ENCODE results near the gene ZBTB8B. TPM values are rescaled to one million over a fixed set of nuclear protein-coding genes. Genes with fewer than 3 reads are reported as not detected.
"Not testable (repeated sequence)": the region's sequence is repeated elsewhere in the genome, so short reads cannot be mapped to it uniquely, and the experiment has no call there.

Gene ZBTB8B
- polyA plus RNA-seq, 1 experiment: not detected

DNA sequence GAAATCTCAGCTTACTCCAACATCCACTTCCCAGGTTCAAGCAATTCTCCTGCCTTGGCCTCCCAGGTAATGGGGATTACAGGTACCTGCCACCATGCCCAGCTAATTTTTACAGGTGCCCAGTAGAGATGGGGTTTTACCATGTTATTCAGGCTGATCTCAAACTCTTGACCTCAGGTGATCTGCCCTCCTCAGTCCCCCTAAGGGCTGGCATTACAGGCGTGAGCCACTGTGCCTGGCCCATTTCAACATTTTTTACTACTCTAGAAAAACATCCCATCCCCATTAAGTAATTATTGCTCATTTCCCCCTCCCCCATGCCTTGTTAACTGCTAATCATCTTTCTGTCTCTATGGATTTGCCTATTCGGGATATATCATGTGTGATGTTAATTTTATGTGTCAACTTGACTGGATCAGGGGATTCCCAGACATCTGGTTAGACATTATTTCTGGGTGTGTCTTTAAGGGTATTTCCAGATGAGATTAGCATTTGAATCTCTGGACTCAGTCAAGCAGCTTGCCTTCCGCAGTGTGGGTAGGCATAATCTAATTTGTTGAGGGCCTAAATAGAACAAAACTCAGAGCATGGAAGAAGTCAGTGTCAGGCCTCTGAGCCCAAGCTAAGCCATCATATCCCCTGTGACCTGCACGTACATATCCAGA lies 33.0 kb upstream of the ZBTB8B start:
- ChIA-PET CTCF (no interaction called here), POLR2A (no interaction called here)
- DNase-seq (ENCODE audit: low read depth, low spot score): no peak

DNA sequence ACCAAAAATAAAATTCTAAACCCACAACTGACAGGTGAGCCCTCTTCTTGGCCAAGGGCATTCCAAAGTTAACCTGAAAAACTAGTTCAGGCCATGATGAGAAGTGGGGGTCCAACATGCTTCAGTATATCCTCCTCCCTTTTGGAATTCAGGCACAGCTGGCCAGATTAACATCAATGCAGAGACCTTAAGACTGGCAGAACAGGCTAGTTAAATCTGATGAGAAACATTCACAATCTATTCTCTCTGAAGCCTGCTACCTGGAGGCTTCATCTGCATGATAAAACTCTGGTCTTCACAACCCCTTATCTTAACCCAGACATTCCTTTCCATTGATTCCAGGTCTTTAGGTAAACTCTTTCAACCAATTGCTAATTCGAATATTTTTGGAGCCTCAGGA lies 26.7 kb upstream of the ZBTB8B start:
- TF ChIP-seq, protein P1, sequence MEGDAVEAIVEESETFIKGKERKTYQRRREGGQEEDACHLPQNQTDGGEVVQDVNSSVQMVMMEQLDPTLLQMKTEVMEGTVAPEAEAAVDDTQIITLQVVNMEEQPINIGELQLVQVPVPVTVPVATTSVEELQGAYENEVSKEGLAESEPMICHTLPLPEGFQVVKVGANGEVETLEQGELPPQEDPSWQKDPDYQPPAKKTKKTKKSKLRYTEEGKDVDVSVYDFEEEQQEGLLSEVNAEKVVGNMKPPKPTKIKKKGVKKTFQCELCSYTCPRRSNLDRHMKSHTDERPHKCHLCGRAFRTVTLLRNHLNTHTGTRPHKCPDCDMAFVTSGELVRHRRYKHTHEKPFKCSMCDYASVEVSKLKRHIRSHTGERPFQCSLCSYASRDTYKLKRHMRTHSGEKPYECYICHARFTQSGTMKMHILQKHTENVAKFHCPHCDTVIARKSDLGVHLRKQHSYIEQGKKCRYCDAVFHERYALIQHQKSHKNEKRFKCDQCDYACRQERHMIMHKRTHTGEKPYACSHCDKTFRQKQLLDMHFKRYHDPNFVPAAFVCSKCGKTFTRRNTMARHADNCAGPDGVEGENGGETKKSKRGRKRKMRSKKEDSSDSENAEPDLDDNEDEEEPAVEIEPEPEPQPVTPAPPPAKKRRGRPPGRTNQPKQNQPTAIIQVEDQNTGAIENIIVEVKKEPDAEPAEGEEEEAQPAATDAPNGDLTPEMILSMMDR (IDR thresholded peaks at IDR 0.05; ENCODE audit: low read depth, low read length): no peak
- ChIA-PET CTCF (no interaction called here), POLR2A (no interaction called here)
- H3K27ac ChIP-seq (ENCODE audit: low read depth, low read length): no peak overlapping the region
- no peak for DNase-seq (ENCODE audit: low read depth, low spot score)
- H3K27me3 ChIP-seq (ENCODE audit: control insufficient read depth, insufficient read depth, low read length): peaks cover 3% of the 10 kb centered on the region
- H3K9me3 ChIP-seq (ENCODE audit: control insufficient read depth, insufficient read depth, low read length): peaks cover 3% of the 10 kb centered on the region; the same call in 1 of the 2 replicates
- no peak overlapping the region for H3K4me3 ChIP-seq (ENCODE audit: low read depth, low read length)

More for the DNA sequence above, 33.0 kb upstream of the ZBTB8B start:
- no peak overlapping the region for H3K4me3 ChIP-seq (ENCODE audit: low read depth, low read length)
- no peaks in the 10 kb centered on the region; the same call in 1 of the 2 replicates for H3K9me3 ChIP-seq (ENCODE audit: control insufficient read depth, insufficient read depth, low read length)
- TF ChIP-seq, protein P1 (IDR thresholded peaks at IDR 0.05; ENCODE audit: low read depth, low read length): no peak
- no peak overlapping the region for H3K27ac ChIP-seq (ENCODE audit: low read depth, low read length)
- H3K27me3 ChIP-seq (ENCODE audit: control insufficient read depth, insufficient read depth, low read length): peaks cover 29% of the 10 kb centered on the region

DNA sequence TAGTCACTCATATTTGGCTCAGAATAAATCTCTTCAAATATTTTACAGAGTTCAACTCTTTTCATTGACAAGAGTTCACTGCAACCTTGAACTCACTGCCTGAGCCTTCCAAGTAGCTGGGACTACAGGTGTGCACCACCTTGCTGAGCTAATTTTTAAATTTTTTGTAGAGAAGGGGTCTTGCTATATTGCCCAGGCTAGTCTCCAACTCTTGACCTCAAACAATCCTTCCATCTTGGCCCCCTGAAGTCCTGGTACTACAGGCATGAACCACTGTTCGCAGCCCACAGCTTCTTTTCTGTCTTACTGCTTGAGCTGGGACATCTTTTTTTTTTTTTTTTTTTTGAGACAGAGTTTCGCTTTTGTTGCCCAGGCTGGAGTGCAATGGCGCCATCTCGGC lies 26.1 kb upstream of the ZBTB8B start:
- POLR2A ChIA-PET; H3K27me3 ChIP-seq (ENCODE audit: control insufficient read depth, insufficient read depth, low read length); H3K9me3 ChIP-seq (ENCODE audit: control insufficient read depth, insufficient read depth, low read length); DNase-seq (ENCODE audit: low read depth, low spot score); H3K4me3 ChIP-seq (ENCODE audit: low read depth, low read length); H3K27ac ChIP-seq (ENCODE audit: low read depth, low read length): not testable (repeated sequence)
- CTCF ChIA-PET: interaction anchor here (0.5 kb wide), 1 partner anchor 81 kb away, joined by 4 read pairs; no protein-coding TSS in a partner anchor

DNA sequence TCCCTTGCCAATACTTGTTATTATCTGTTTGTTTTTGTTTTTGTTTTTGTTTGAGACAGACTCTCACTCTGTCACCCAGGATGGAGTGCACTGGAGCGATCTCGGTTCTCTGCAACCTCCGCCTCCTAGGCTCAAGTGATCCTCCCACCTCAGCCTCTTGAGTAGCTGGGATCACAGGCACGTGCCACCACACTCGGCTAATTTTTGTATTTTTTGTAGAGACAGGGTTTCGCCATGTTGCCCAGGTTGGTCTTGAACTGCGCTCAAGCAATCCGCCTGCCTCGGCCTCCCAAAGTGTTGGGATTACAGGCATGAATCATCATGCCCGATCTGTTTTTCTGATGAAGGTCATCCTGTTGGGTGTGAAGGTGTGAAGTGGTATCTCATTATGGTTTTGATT lies 23.4 kb upstream of the ZBTB8B start:
- DNase-seq (ENCODE audit: low read depth, low spot score); POLR2A ChIA-PET; H3K9me3 ChIP-seq (ENCODE audit: control insufficient read depth, insufficient read depth, low read length); H3K4me3 ChIP-seq (ENCODE audit: low read depth, low read length); H3K27ac ChIP-seq (ENCODE audit: low read depth, low read length); CTCF ChIA-PET; H3K27me3 ChIP-seq (ENCODE audit: control insufficient read depth, insufficient read depth, low read length): not testable (repeated sequence)

DNA sequence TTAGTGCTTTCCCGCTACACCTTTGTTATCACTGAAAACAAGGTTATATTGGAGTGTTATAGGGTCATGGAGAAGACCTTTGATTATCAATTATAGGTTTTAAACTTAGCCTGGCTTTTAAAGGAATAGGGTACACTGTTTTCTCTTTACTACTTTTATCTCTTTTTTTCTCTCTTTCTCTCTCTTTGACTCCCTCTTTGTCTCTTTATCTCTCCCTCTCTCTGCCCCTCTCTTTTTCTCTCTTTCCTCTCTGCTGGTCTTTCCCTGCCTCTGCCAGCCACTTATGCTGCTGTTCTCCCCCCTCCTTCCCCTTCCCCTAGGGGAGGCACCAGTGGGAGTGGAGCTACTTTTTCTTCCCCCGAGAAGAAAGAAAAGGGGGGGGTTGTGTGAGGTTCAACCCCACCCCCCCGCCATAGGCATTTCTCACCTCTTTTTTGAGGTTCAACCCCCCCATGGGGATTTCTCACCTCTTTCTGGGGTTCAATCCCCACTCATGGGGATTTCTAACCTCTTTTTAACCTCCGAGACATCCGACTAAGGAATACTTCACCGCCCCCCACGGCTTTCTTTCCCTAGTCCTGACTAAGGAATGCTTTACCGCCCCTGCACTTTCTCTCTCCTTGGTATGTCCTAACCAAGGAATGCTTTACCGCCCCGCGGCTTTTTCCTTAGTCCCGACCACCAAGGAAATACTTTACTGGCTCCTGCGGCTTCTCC lies 17.2 kb upstream of the ZBTB8B start:
- DNase-seq (ENCODE audit: low read depth, low spot score): peak; percentile 27
- Histone ChIP-seq H3K27me3 (ENCODE audit: control insufficient read depth, insufficient read depth, low read length) (no peaks in the 10 kb centered on the region), H3K4me3 (ENCODE audit: low read depth, low read length) (peak overlapping the region; percentile 40), H3K9me3 (ENCODE audit: control insufficient read depth, insufficient read depth, low read length) (peaks cover 18% of the 10 kb centered on the region), H3K27ac (ENCODE audit: low read depth, low read length) (no peak overlapping the region)
- ChIA-PET CTCF (interaction anchor here (0.6 to 1.8 kb wide), 6 partner anchors 46 to 640 kb away, joined by 3 to 14 read pairs (median 4); no protein-coding TSS in a partner anchor), POLR2A (no interaction called here)
- TF ChIP-seq, protein P1 (IDR thresholded peaks at IDR 0.05; ENCODE audit: low read depth, low read length): no peak

Data from AG04450 (cell line).